Mucosa of rectum (tissue), 2 donors: Measurements from ENCODE around the gene RNFT1.
"Not testable (repeated sequence)": the region's sequence is repeated elsewhere in the genome, so short reads cannot be mapped to it uniquely, and the experiment has no call there.

Experiments used
- H3K27ac ChIP-seq, 2 donors: one replicate each; pipeline ENCODE4 v1.7.0; 2013; ENCODE audit warnings: inconsistent platforms in 2 of 2, low read depth in 2 of 2, low read length in 2 of 2
- H3K27me3 ChIP-seq, 2 donors: one replicate each; pipeline ENCODE4 v1.7.0; 2013; ENCODE audit warnings: low read length in 2 of 2; ENCODE audit not compliant: control insufficient read depth in 2 of 2, insufficient read depth in 2 of 2
- H3K36me3 ChIP-seq, 2 donors: one replicate each; pipeline ENCODE4 v1.7.0; 2013; ENCODE audit warnings: low read length in 2 of 2; ENCODE audit not compliant: control insufficient read depth in 2 of 2, insufficient read depth in 2 of 2
- H3K4me1 ChIP-seq, 2 donors: one replicate each; pipeline ENCODE4 v1.7.0; 2013; ENCODE audit warnings: low read length in 2 of 2, mild to moderate bottlenecking in 1 of 2; ENCODE audit not compliant: control insufficient read depth in 2 of 2, insufficient read depth in 2 of 2
- H3K4me3 ChIP-seq, 2 donors: one replicate each; pipeline ENCODE4 v1.7.0; 2013; ENCODE audit warnings: low read length in 2 of 2
- H3K9ac ChIP-seq, 2 donors: one replicate each; pipeline ENCODE4 v1.7.0; 2013; ENCODE audit warnings: low read length in 2 of 2, low read depth in 1 of 2, mild to moderate bottlenecking in 1 of 2
- H3K9me3 ChIP-seq, 2 donors: one replicate each; pipeline ENCODE4 v1.7.0; 2013; ENCODE audit warnings: low read length in 2 of 2; ENCODE audit not compliant: control insufficient read depth in 2 of 2
- donor health status: healthy.
- donor health status: Normal muscosa, but diverticular disease.

Gene RNFT1, protein sequence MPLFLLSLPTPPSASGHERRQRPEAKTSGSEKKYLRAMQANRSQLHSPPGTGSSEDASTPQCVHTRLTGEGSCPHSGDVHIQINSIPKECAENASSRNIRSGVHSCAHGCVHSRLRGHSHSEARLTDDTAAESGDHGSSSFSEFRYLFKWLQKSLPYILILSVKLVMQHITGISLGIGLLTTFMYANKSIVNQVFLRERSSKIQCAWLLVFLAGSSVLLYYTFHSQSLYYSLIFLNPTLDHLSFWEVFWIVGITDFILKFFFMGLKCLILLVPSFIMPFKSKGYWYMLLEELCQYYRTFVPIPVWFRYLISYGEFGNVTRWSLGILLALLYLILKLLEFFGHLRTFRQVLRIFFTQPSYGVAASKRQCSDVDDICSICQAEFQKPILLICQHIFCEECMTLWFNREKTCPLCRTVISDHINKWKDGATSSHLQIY

DNA sequence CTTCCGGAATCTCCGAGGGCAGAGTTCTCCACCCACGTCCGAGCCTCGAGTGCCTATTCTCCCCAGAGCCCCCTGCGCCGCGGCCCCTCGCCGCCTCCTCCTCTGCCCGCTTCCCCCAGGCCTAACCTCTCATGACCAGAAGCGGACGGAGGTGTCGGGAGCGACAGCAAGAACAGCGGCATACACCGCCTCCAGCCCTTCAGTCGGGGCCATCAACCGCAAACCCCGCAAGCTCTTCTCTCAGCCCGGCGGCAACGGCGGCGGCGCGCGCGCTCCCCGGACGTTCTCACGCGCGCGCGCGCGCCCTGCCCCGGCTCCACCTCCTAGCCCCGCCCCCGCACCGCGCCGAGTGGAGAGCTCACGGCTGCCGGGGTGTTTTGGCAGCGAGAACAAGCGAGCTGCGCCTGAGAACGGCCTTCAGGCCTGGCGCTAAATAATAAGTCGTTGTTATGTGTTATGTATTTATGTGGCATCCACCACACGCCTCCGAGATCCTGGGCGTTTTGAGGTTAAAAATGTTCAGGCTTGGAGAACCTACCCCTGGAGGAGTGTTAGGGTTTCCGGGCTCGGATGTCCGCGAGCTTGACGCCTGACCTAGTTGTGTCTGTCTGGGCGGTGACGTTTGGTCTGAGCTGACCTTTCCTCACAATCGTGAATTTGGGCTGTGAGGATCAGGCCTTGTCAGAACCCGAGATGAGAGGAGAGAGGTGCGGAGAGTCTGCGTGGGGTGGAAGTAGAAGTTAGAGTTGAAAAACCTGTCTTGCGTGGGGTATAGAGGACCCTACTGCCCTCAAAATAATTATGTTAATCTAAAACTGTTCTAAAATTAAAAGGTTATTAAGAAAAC is at the start of gene RNFT1:
TSS of gene RNFT1 (minus strand) at position 259 of the 847 bp plus-strand sequence. CDS start at position 182, 77 bp downstream.
- H3K9ac ChIP-seq: peak within 1 kb of the TSS; percentile 93 to 96
- peaks cover 3% of the 10 kb centered on the region in 2 donors for H3K36me3 ChIP-seq
- H3K4me1 ChIP-seq: peaks cover 10 to 12% of the 10 kb centered on the region in 2 donors
- no peaks in the 10 kb centered on the region for H3K9me3 ChIP-seq
- no peaks in the 10 kb centered on the region for H3K27me3 ChIP-seq
- peak within 1 kb of the TSS; percentile 93 to 99 for H3K4me3 ChIP-seq
- peak within 1 kb of the TSS; percentile 91 to 94 for H3K27ac ChIP-seq

DNA sequence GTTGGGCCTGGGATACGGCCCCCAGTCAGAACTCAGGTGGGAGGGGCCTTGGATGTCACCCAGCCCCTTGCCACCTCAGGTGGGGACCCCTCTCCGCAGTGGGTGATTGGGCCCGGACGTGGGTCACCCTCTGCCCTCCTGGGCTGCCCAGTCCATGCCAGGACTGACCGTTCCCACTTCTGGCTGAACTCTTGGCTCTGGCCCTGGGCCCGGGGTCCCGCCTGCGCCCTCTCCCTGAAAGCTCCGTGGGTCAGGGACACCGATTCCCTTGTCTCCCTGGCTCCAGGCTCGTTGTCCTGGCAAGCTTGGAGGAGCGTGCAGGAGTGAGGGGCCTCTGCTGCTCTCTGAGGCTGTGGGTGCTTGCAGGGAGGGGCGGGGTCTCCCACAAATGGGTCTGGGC is 44.8 kb upstream of the RNFT1 start:
- H3K9me3 ChIP-seq, H3K4me1 ChIP-seq, H3K9ac ChIP-seq, H3K27ac ChIP-seq, H3K27me3 ChIP-seq, H3K36me3 ChIP-seq, H3K4me3 ChIP-seq: not testable (repeated sequence)

DNA sequence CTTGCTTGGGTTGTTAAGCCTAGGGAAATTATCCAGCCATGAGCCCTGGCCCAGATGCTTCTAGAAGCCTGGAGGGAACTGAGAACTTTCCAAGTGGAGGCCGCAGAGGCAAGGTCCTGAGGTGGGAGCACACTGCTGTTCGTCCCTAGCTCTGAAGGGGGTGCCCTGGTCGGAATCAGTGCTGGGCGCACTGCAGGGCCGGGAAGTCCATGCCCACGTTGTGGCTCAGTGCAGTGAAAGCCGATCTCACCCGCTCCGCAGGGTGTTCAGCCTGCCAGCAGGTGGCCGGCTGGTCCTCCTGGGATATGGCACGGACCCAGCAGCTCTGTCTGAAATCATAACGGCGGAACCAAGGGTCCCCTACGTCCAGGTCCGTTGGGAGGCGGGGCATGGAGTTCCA is 43.8 kb upstream of the RNFT1 start:
- H3K27ac ChIP-seq, H3K9ac ChIP-seq: not testable (repeated sequence)

DNA sequence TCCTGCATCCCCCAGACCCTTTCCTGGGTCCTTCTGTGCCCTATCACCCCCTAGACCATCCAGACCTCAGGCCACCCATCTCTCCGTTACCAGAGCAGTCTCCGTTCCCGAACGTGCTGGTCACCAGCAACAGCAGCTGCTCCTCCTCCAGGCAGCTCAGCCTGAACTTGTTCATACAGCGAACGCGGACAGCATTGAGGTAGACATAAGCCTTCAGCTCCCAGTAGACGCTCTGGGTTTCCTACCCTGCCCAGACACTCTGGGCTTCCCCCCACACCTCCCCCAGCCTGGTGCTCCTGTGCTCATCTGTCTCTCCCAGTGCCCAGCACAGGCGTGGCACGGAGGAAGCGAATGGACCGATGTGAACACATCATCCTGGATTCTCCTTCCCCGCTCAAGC is 41.6 kb upstream of the RNFT1 start:
- Histone ChIP-seq H3K27ac (no peak overlapping the region), H3K36me3 (no peaks in the 10 kb centered on the region)

More for the DNA sequence above, 43.8 kb upstream of the RNFT1 start:
- not testable (repeated sequence) for H3K9me3 ChIP-seq, H3K36me3 ChIP-seq, H3K4me1 ChIP-seq, H3K27me3 ChIP-seq, H3K4me3 ChIP-seq

DNA sequence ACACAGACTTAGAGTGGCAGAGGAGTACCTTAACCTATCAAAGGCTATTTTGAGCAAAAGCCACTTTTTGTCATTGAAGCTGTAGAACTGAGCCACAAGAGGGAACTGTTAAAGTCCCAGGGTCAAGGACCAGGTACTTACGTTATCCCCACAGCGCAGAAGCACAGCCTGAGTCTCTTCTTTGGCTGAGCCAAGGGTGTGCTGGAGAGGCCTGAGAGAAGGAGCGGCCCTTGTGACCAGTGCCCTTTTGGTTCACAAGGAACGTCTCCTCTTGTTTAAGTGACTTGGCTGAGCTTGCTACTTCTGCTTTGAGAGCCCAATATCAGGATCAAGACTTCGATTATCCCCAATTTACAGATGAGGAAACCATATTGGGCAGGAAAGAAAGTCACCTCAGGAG is 40.0 kb upstream of the RNFT1 start:
- not testable (repeated sequence) for H3K36me3 ChIP-seq, H3K27ac ChIP-seq, H3K9ac ChIP-seq, H3K4me1 ChIP-seq, H3K27me3 ChIP-seq, H3K9me3 ChIP-seq, H3K4me3 ChIP-seq

More for the DNA sequence above, 41.6 kb upstream of the RNFT1 start:
- H3K9me3 ChIP-seq: no peaks in the 10 kb centered on the region
- no peak overlapping the region for H3K4me3 ChIP-seq
- H3K9ac ChIP-seq: no peak overlapping the region
- H3K27me3 ChIP-seq: no peaks in the 10 kb centered on the region
- no peaks in the 10 kb centered on the region for H3K4me1 ChIP-seq

DNA sequence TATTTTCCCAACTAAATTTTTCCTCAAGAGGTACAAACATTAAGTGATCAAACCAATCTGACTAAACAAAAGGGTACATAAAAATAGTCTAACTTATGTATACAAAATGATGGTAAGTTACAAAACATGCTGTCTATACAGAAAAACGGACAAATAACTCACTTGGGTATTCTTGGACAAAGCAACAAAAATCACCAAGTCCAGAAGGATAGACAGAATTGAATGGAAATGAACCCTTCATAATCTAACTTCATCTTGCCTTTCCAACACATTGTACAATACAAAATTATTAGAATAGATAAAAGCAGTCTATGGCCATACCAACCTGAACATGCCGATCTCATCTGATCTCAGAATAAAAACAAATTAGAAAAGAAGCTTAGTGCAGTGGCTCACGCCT is 37.9 kb upstream of the RNFT1 start:
- H3K9ac ChIP-seq, H3K4me1 ChIP-seq, H3K27me3 ChIP-seq, H3K4me3 ChIP-seq, H3K36me3 ChIP-seq, H3K27ac ChIP-seq, H3K9me3 ChIP-seq: not testable (repeated sequence)

DNA sequence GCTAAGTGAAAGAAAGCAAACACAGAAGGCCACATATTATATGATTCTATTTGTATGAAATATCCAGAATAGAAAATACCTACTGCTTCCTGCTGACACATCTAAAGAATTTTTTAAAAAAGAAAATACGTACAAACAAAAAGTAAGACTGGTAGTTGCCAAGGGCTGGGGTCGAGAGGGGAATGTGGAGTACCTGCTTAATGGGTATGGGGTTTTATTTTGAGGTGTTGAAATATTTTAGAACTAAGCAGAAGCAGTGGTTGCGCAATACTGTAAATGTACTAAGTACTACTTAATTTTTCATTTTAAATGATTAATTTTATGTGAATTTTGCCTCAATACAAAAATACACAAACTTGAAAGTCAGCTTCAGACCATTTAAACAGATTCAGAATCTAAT is 32.1 kb upstream of the RNFT1 start:
- not testable (repeated sequence) for H3K36me3 ChIP-seq, H3K4me3 ChIP-seq, H3K27me3 ChIP-seq

DNA sequence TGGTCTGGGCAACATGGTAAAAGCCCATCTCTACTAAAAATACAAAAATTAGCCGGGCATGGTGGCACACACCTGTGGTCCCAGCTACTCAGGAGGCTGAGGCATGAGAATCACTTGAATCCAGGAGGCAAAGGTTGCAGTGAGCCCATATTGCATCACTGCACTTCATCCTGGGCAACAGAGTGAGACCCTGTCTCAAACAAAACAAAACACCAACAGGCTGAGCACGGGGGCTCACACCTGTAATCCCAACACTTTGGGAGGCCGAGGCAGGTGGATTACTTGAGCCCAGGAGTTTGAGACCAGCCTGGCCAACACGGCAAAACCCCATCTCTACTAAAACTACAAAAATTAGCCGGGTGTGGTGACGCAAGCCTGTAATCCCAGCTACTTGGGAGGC is 10.6 kb upstream of the RNFT1 start:
- H3K4me3 ChIP-seq, H3K9ac ChIP-seq, H3K9me3 ChIP-seq, H3K4me1 ChIP-seq, H3K36me3 ChIP-seq, H3K27me3 ChIP-seq, H3K27ac ChIP-seq: not testable (repeated sequence)

More for the DNA sequence above, 32.1 kb upstream of the RNFT1 start:
- H3K27ac ChIP-seq, H3K9me3 ChIP-seq, H3K9ac ChIP-seq, H3K4me1 ChIP-seq: not testable (repeated sequence)

DNA sequence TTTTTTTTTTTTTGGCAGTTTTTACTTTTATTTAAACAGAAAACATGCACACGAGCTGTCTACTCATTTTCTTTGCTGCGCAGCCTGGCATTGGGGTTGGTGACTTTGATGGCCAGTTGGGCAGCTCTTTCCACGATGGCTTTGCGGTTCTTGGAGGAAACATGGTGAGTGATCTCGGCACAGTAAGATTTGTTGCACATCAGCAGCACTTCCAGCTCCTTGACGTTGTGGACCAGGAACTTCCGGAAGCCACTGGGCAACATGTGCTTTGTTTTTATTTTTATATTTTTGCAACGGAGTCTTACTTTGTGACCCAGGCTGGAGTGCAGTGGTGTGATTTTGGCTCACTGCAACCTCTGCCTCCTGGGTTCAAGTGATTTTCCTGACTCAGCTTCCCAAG is 8.9 kb upstream of the RNFT1 start:
- not testable (repeated sequence) for H3K27me3 ChIP-seq, H3K4me3 ChIP-seq, H3K9ac ChIP-seq, H3K9me3 ChIP-seq, H3K36me3 ChIP-seq, H3K4me1 ChIP-seq, H3K27ac ChIP-seq

DNA sequence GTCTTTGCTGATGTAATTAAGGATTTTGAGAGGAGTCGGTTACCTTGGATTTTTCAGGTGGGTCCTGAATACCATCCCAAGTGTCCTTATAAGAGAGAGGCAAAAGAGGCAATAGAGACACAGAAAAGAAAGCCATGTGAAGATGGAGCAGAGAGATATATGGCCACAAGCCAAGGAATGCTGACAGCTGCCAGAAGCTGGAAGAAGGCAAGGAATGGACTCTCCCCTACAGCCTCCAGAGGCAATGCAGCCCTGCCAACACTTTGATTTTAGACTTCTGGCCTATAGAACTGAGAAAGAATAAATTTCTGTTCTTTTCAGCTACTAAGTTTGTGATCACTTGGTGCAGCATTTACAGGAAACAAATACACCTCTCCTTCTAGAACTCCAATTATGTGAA is 8.2 kb upstream of the RNFT1 start:
- H3K9me3 ChIP-seq: no peaks in the 10 kb centered on the region
- no peak overlapping the region for H3K4me3 ChIP-seq
- no peaks in the 10 kb centered on the region for H3K36me3 ChIP-seq
- H3K9ac ChIP-seq: no peak overlapping the region
- no peak overlapping the region for H3K27ac ChIP-seq
- no peaks in the 10 kb centered on the region for H3K27me3 ChIP-seq
- no peaks in the 10 kb centered on the region for H3K4me1 ChIP-seq
